ENCODE results near the gene FCRL6.

FCRL6 gene, protein sequence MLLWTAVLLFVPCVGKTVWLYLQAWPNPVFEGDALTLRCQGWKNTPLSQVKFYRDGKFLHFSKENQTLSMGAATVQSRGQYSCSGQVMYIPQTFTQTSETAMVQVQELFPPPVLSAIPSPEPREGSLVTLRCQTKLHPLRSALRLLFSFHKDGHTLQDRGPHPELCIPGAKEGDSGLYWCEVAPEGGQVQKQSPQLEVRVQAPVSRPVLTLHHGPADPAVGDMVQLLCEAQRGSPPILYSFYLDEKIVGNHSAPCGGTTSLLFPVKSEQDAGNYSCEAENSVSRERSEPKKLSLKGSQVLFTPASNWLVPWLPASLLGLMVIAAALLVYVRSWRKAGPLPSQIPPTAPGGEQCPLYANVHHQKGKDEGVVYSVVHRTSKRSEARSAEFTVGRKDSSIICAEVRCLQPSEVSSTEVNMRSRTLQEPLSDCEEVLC

GRCh38 chr1:159802111-159802510 lies at the start of gene FCRL6:
TSS of gene FCRL6 (plus strand) at chr1:159802360. CDS start at chr1:159802425, 65 bp downstream.
- no peaks in the 10 kb centered on the region for H3K4me1 ChIP-seq (ENCODE audit: control insufficient read depth, insufficient read depth, low read length)
- no peak within 1 kb of the TSS for H3K4me3 ChIP-seq (ENCODE audit: low read depth, low read length)
- no peaks in the 10 kb centered on the region for H3K27me3 ChIP-seq (ENCODE audit: control insufficient read depth, insufficient read depth, low read length)
- no peaks in the 10 kb centered on the region for H3K36me3 ChIP-seq (ENCODE audit: control insufficient read depth, insufficient read depth, low read length)
- H3K27ac ChIP-seq (ENCODE audit: low read depth, low read length): no peak within 1 kb of the TSS
- no peaks in the 10 kb centered on the region for H3K9me3 ChIP-seq (ENCODE audit: control insufficient read depth, insufficient read depth, low read length)
- H3K9ac ChIP-seq (ENCODE audit: low read depth, low read length): no peak within 1 kb of the TSS

DNA sequence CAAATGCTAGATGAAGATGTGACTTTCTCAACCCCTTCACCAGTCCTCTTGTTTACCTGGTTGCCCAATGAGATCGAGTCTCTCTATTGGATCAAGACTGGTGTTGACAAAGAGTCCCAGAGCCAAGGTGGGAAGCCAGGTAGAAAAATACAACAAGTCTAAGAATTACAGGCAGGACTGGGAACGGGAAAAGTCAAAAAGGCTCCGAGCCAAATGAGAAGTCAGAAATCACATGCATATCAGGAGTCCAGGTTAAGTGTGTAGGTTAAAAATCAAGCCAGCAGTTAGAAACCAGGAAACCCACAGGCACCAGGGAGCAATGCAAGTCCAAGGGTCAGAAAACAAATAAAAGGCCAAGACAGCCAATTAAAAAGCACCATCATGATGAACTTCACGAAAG lies 48.8 kb upstream of the FCRL6 start:
- H3K27me3 ChIP-seq (ENCODE audit: control insufficient read depth, insufficient read depth, low read length): no peaks in the 10 kb centered on the region
- no peak overlapping the region for H3K9ac ChIP-seq (ENCODE audit: low read depth, low read length)
- H3K4me3 ChIP-seq (ENCODE audit: low read depth, low read length): no peak overlapping the region
- H3K27ac ChIP-seq (ENCODE audit: low read depth, low read length): no peak overlapping the region
- no peaks in the 10 kb centered on the region for H3K9me3 ChIP-seq (ENCODE audit: control insufficient read depth, insufficient read depth, low read length)
- no peaks in the 10 kb centered on the region for H3K36me3 ChIP-seq (ENCODE audit: control insufficient read depth, insufficient read depth, low read length)
- H3K4me1 ChIP-seq (ENCODE audit: control insufficient read depth, insufficient read depth, low read length): no peaks in the 10 kb centered on the region

- Histone ChIP-seq H3K27ac (ENCODE audit: low read depth, low read length) (no peak overlapping the region), H3K4me3 (ENCODE audit: low read depth, low read length) (no peak overlapping the region), H3K36me3 (ENCODE audit: control insufficient read depth, insufficient read depth, low read length) (no peaks in the 10 kb centered on the region), H3K9ac (ENCODE audit: low read depth, low read length) (no peak overlapping the region), H3K27me3 (ENCODE audit: control insufficient read depth, insufficient read depth, low read length) (no peaks in the 10 kb centered on the region), H3K9me3 (ENCODE audit: control insufficient read depth, insufficient read depth, low read length) (no peaks in the 10 kb centered on the region), H3K4me1 (ENCODE audit: control insufficient read depth, insufficient read depth, low read length) (no peaks in the 10 kb centered on the region)
These were observed 46.6 kb upstream of the FCRL6 start for GRCh38 chr1:159755451-159756007.

GRCh38 chr1:159756397-159756796 lies 45.8 kb upstream of the FCRL6 start:
- Histone ChIP-seq H3K27me3 (ENCODE audit: control insufficient read depth, insufficient read depth, low read length) (no peaks in the 10 kb centered on the region), H3K9me3 (ENCODE audit: control insufficient read depth, insufficient read depth, low read length) (no peaks in the 10 kb centered on the region)

GRCh38 chr1:159763686-159764085 lies 38.5 kb upstream of the FCRL6 start:
- no peaks in the 10 kb centered on the region for H3K9me3 ChIP-seq (ENCODE audit: control insufficient read depth, insufficient read depth, low read length)
- no peak overlapping the region for H3K27ac ChIP-seq (ENCODE audit: low read depth, low read length)
- no peaks in the 10 kb centered on the region for H3K4me1 ChIP-seq (ENCODE audit: control insufficient read depth, insufficient read depth, low read length)
- H3K9ac ChIP-seq (ENCODE audit: low read depth, low read length): no peak overlapping the region
- no peaks in the 10 kb centered on the region for H3K36me3 ChIP-seq (ENCODE audit: control insufficient read depth, insufficient read depth, low read length)
- H3K27me3 ChIP-seq (ENCODE audit: control insufficient read depth, insufficient read depth, low read length): no peaks in the 10 kb centered on the region
- no peak overlapping the region for H3K4me3 ChIP-seq (ENCODE audit: low read depth, low read length)

More at GRCh38 chr1:159756397-159756796, 45.8 kb upstream of the FCRL6 start:
- H3K4me1 ChIP-seq (ENCODE audit: control insufficient read depth, insufficient read depth, low read length): no peaks in the 10 kb centered on the region
- H3K9ac ChIP-seq (ENCODE audit: low read depth, low read length): no peak overlapping the region
- H3K36me3 ChIP-seq (ENCODE audit: control insufficient read depth, insufficient read depth, low read length): no peaks in the 10 kb centered on the region
- H3K27ac ChIP-seq (ENCODE audit: low read depth, low read length): no peak overlapping the region
- H3K4me3 ChIP-seq (ENCODE audit: low read depth, low read length): no peak overlapping the region

GRCh38 chr1:159765806-159766205 lies 36.4 kb upstream of the FCRL6 start:
- no peaks in the 10 kb centered on the region for H3K36me3 ChIP-seq (ENCODE audit: control insufficient read depth, insufficient read depth, low read length)
- no peak overlapping the region for H3K9ac ChIP-seq (ENCODE audit: low read depth, low read length)
- H3K27ac ChIP-seq (ENCODE audit: low read depth, low read length): no peak overlapping the region
- H3K27me3 ChIP-seq (ENCODE audit: control insufficient read depth, insufficient read depth, low read length): no peaks in the 10 kb centered on the region
- H3K4me3 ChIP-seq (ENCODE audit: low read depth, low read length): no peak overlapping the region
- H3K4me1 ChIP-seq (ENCODE audit: control insufficient read depth, insufficient read depth, low read length): no peaks in the 10 kb centered on the region
- H3K9me3 ChIP-seq (ENCODE audit: control insufficient read depth, insufficient read depth, low read length): no peaks in the 10 kb centered on the region

- Histone ChIP-seq H3K27ac (ENCODE audit: low read depth, low read length) (no peak overlapping the region), H3K9me3 (ENCODE audit: control insufficient read depth, insufficient read depth, low read length) (no peaks in the 10 kb centered on the region), H3K4me1 (ENCODE audit: control insufficient read depth, insufficient read depth, low read length) (no peaks in the 10 kb centered on the region), H3K9ac (ENCODE audit: low read depth, low read length) (no peak overlapping the region), H3K27me3 (ENCODE audit: control insufficient read depth, insufficient read depth, low read length) (no peaks in the 10 kb centered on the region), H3K36me3 (ENCODE audit: control insufficient read depth, insufficient read depth, low read length) (no peaks in the 10 kb centered on the region), H3K4me3 (ENCODE audit: low read depth, low read length) (no peak overlapping the region)
These were observed 30.8 kb upstream of the FCRL6 start for GRCh38 chr1:159771127-159771895.

GRCh38 chr1:159774465-159774864 lies 27.7 kb upstream of the FCRL6 start:
- Histone ChIP-seq H3K9ac (ENCODE audit: low read depth, low read length) (no peak overlapping the region), H3K4me3 (ENCODE audit: low read depth, low read length) (no peak overlapping the region), H3K27ac (ENCODE audit: low read depth, low read length) (no peak overlapping the region), H3K36me3 (ENCODE audit: control insufficient read depth, insufficient read depth, low read length) (no peaks in the 10 kb centered on the region), H3K27me3 (ENCODE audit: control insufficient read depth, insufficient read depth, low read length) (no peaks in the 10 kb centered on the region), H3K4me1 (ENCODE audit: control insufficient read depth, insufficient read depth, low read length) (no peaks in the 10 kb centered on the region), H3K9me3 (ENCODE audit: control insufficient read depth, insufficient read depth, low read length) (no peaks in the 10 kb centered on the region)

- no peaks in the 10 kb centered on the region for H3K9me3 ChIP-seq (ENCODE audit: control insufficient read depth, insufficient read depth, low read length)
- H3K27ac ChIP-seq (ENCODE audit: low read depth, low read length): no peak overlapping the region
- no peak overlapping the region for H3K4me3 ChIP-seq (ENCODE audit: low read depth, low read length)
- no peaks in the 10 kb centered on the region for H3K4me1 ChIP-seq (ENCODE audit: control insufficient read depth, insufficient read depth, low read length)
- no peak overlapping the region for H3K9ac ChIP-seq (ENCODE audit: low read depth, low read length)
- H3K27me3 ChIP-seq (ENCODE audit: control insufficient read depth, insufficient read depth, low read length): no peaks in the 10 kb centered on the region
- H3K36me3 ChIP-seq (ENCODE audit: control insufficient read depth, insufficient read depth, low read length): no peaks in the 10 kb centered on the region
These were observed 26.4 kb upstream of the FCRL6 start for GRCh38 chr1:159775716-159776115.

DNA sequence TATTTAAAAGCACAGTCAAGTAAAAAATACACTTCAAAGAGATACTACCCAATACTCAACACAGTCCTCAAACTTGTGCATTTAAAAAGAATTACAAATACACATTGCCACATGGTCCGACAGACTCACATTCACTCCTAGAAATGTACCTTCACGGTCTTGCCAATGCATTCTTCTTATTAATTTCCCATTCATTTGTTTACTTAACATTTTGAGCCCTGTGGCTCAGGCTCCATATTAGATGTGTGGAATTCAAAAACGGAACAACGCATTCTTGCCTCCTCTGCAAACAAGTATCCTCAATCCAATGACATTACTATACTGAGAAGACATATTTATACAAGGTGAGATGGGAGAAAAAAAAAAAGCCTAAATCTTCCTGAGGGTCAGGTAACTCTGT lies 23.9 kb upstream of the FCRL6 start:
- Histone ChIP-seq H3K27ac (ENCODE audit: low read depth, low read length) (no peak overlapping the region), H3K4me1 (ENCODE audit: control insufficient read depth, insufficient read depth, low read length) (peaks cover under 1% of the 10 kb centered on the region; the same call in 1 of the 2 replicates), H3K27me3 (ENCODE audit: control insufficient read depth, insufficient read depth, low read length) (no peaks in the 10 kb centered on the region; the same call in 1 of the 2 replicates), H3K9me3 (ENCODE audit: control insufficient read depth, insufficient read depth, low read length) (no peaks in the 10 kb centered on the region), H3K36me3 (ENCODE audit: control insufficient read depth, insufficient read depth, low read length) (no peaks in the 10 kb centered on the region), H3K4me3 (ENCODE audit: low read depth, low read length) (no peak overlapping the region), H3K9ac (ENCODE audit: low read depth, low read length) (no peak overlapping the region)

GRCh38 chr1:159779403-159779851 lies 22.7 kb upstream of the FCRL6 start:
- no peak overlapping the region for H3K9ac ChIP-seq (ENCODE audit: low read depth, low read length)
- no peaks in the 10 kb centered on the region; the same call in 1 of the 2 replicates for H3K27me3 ChIP-seq (ENCODE audit: control insufficient read depth, insufficient read depth, low read length)
- no peak overlapping the region for H3K27ac ChIP-seq (ENCODE audit: low read depth, low read length)
- no peaks in the 10 kb centered on the region for H3K9me3 ChIP-seq (ENCODE audit: control insufficient read depth, insufficient read depth, low read length)
- H3K36me3 ChIP-seq (ENCODE audit: control insufficient read depth, insufficient read depth, low read length): no peaks in the 10 kb centered on the region
- no peak overlapping the region for H3K4me3 ChIP-seq (ENCODE audit: low read depth, low read length)
- peaks cover 9% of the 10 kb centered on the region for H3K4me1 ChIP-seq (ENCODE audit: control insufficient read depth, insufficient read depth, low read length)
